HepG2 (cell line): ENCODE results near the gene EIF4H. TPM values are rescaled to one million over a fixed set of nuclear protein-coding genes. Genes with fewer than 3 reads are reported as not detected.

Experiments
- ATAC-seq: fragments of 200-7000 bp; cut with Tn5 transposase; 3 replicates; pipeline ENCODE4 v1.9.1; 2020; ENCODE audit warnings: mild to moderate bottlenecking, moderate library complexity
- BruUV-seq: library from RNA; stranded (reverse); fragments of 400-500 nt; replicated peaks from 2 replicates; lab custom pipeline; 2021; lab: Mats Ljungman, UMichigan
- CTCF ChIA-PET: fragments of 300-600 bp; formaldehyde crosslinking; extraction: SDS; loops from one replicate; lab custom pipeline; 2021; ENCODE audit warnings: low total read pairs, inconsistent platforms, low intra/inter-chr PET ratio; lab: Yijun Ruan, JAX
- POLR2A ChIA-PET: fragments of 350-600 bp; sonication (Branson Sonifier 250); formaldehyde crosslinking; loops from one replicate; lab custom pipeline; 2020; ENCODE audit warnings: antibody characterized with exemption, inconsistent platforms; lab: Yijun Ruan, JAX
- DNase-seq: peaks from one replicate; pipeline ENCODE4 v3.0.0-alpha.2; 2015; ENCODE audit warnings: low spot score
- FAIRE-seq: peaks from 3 replicates; lab custom pipeline; 2011; peaks lifted over from hg19 to GRCh38; lab: Jason Lieb, UNC
- H2AFZ ChIP-seq: one replicate; pipeline ENCODE4 v1.6.1; 2011; ENCODE audit warnings: low read length, inconsistent platforms
- H3K27ac ChIP-seq: fragments of 300-600 bp; 3 replicates; pipeline ENCODE4 v1.8.0; 2011; ENCODE audit warnings: mixed run types, mild to moderate bottlenecking, mixed read lengths, low read length, inconsistent platforms; ENCODE audit not compliant: insufficient read depth; ENCODE audit errors: extremely low read length
- H3K27me3 ChIP-seq, 2 experiments: fragments of 200-600 bp in 1 of 2; 2 replicates in 1 of 2; 3 replicates in 1 of 2; pipeline versions ENCODE4 v1.6.0 to v1.8.0; 2011; ENCODE audit warnings: low read length in 2 of 2, mild to moderate bottlenecking in 2 of 2, moderate library complexity in 2 of 2, inconsistent platforms in 1 of 2; ENCODE audit not compliant: insufficient read depth in 2 of 2, control insufficient read depth in 1 of 2
- H3K36me3 ChIP-seq, 2 experiments: fragments of 200-600 bp in 1 of 2; replicated peaks in 1 of 2; 2 replicates in 1 of 2; 3 replicates in 1 of 2; pipeline versions ENCODE4 v1.5.1 to v1.8.0; 2011; ENCODE audit warnings: low read length in 2 of 2, inconsistent platforms in 1 of 2; ENCODE audit not compliant: insufficient read depth in 2 of 2, control insufficient read depth in 1 of 2
- H3K4me1 ChIP-seq: 2 replicates; pipeline ENCODE4 v1.5.1; 2012; ENCODE audit warnings: low read length, inconsistent platforms; ENCODE audit not compliant: insufficient read depth
- H3K4me2 ChIP-seq: 2 replicates; pipeline ENCODE4 v1.6.0; 2011; ENCODE audit warnings: low read depth, low read length, inconsistent platforms
- H3K4me3 ChIP-seq, 3 experiments: fragments of 200-600 bp in 1 of 3; sonication (generic), shearing (Covaris generic) in 1 of 3; replicated peaks in 1 of 3; 2 replicates each; pipeline ENCODE4 v1.5.1; 2011 to 2016; ENCODE audit warnings: low read length in 3 of 3, inconsistent platforms in 2 of 3, low read depth in 2 of 3, mild to moderate bottlenecking in 2 of 3, control low read depth in 1 of 3, mixed read lengths in 1 of 3; ENCODE audit not compliant: insufficient read depth in 1 of 3
- H3K79me2 ChIP-seq: one replicate; pipeline ENCODE4 v1.6.1; 2011; ENCODE audit warnings: low read length, inconsistent platforms; ENCODE audit not compliant: insufficient read depth
- H3K9ac ChIP-seq: 2 replicates; pipeline ENCODE4 v1.6.0; 2011; ENCODE audit warnings: mild to moderate bottlenecking, low read depth, low read length, inconsistent platforms; ENCODE audit not compliant: insufficient read depth
- H3K9me3 ChIP-seq: 2 replicates; pipeline ENCODE4 v1.5.1; 2012; ENCODE audit warnings: mild to moderate bottlenecking, low read length
- H4K20me1 ChIP-seq: 2 replicates; pipeline ENCODE4 v1.6.0; 2011; ENCODE audit warnings: inconsistent platforms, mild to moderate bottlenecking, low read length, moderate library complexity; ENCODE audit not compliant: insufficient read depth
- CBFB ChIP-seq: sonication (generic); formaldehyde crosslinking; IDR thresholded peaks from 2 replicates; pipeline ENCODE4 v1.4.0; 2020; ENCODE audit warnings: missing genetic modification reagents
- ELK4 ChIP-seq: sonication (generic); formaldehyde crosslinking; IDR thresholded peaks from 2 replicates; pipeline ENCODE4 v1.9.0; 2021; ENCODE audit warnings: missing genetic modification reagents, borderline replicate concordance
- HOXA9 ChIP-seq: sonication (generic); formaldehyde crosslinking; IDR thresholded peaks from 2 replicates; pipeline ENCODE4 v1.8.1; 2022; ENCODE audit warnings: missing genetic modification reagents, mild to moderate bottlenecking, moderate library complexity, borderline replicate concordance
- RAD21 ChIP-seq: fragments of 450-650 bp; formaldehyde crosslinking; IDR thresholded peaks from 2 replicates; pipeline ENCODE4 v1.5.0; 2020; ENCODE audit warnings: mild to moderate bottlenecking
- RXRB ChIP-seq: IDR thresholded peaks from 2 replicates; pipeline ENCODE4 v1.6.1; 2016; ENCODE audit warnings: borderline replicate concordance, missing genetic modification reagents, missing compliant biosample characterization
- SALL2 ChIP-seq: sonication (generic); formaldehyde crosslinking; IDR thresholded peaks from 2 replicates; pipeline ENCODE4 v1.8.1; 2023; ENCODE audit warnings: mild to moderate bottlenecking, missing genetic modification reagents, inconsistent platforms
- ZNF224 ChIP-seq: sonication (generic); formaldehyde crosslinking; IDR thresholded peaks from 2 replicates; pipeline ENCODE4 v1.5.0; 2020; ENCODE audit warnings: mild to moderate bottlenecking, missing genetic modification reagents
- WGBS: methylation state at CpG from one replicate; pipeline ENCODE4 v1.1.6; 2017; ENCODE audit warnings: low lambda C conversion rate; 5-methylcytosine and 5-hydroxymethylcytosine counted together
- in situ Hi-C: cut with HindIII; loops from 2 replicates; pipeline ENCODE4 v1.10.0; 2017; ENCODE audit warnings: low pct_unique_long_range_greater_than_20kb; ENCODE audit not compliant: extremely low pct_ligation_motif_present
- intact Hi-C: fragments of 100-400 bp; cut with micrococcal nuclease; formaldehyde crosslinking; loops from one replicate; pipeline ENCODE4 v1.10.0; 2022; ENCODE audit not compliant: unreplicated experiment
- polyA plus RNA-seq, 8 experiments: library from polyadenylated mRNA; depleted of rRNA in 3 of 8; stranded (reverse) in 7 of 8; unstranded in 1 of 8; fragments of >200 nt; fragmentation: Illumina TruSeq in 4 of 8; extraction: Trizol in 4 of 8; gene quantifications; 2 replicates each; pipeline versions ENCODE4 v1.2.1 to v1.2.3, GENCODE V29; 2011 to 2016; ENCODE audit warnings: low read depth in 4 of 8, missing spikeins in 1 of 8, mixed read lengths in 1 of 8; ENCODE audit not compliant: insufficient read depth in 1 of 8
- total RNA-seq, 5 experiments: library from RNA; depleted of rRNA; stranded (reverse); fragments of >200 nt; fragmentation: Illumina TruSeq; extraction: Trizol; gene quantifications; 2 replicates each; pipeline ENCODE4 v1.2.3, GENCODE V29; 2016; ENCODE audit warnings: low read depth in 1 of 5

EIF4H gene
- total and polyA plus RNA-seq, 2 of the 13 experiments (the other 11 are each of a cell fraction or from before 2014, with no cell fraction given): 232 to 321 TPM

GRCh38 chr7:74138945-74139843, 35.0 kb upstream of the EIF4H start:
- intact Hi-C loops: no loop called here
- H3K79me2 ChIP-seq: no peaks in the 10 kb centered on the region
- FAIRE-seq (no peak), ATAC-seq (peak; percentile 47), DNase-seq (no peak)
- no peaks in the 10 kb centered on the region for H3K9me3 ChIP-seq
- no peaks in the 10 kb centered on the region for H4K20me1 ChIP-seq
- no peak overlapping the region for H3K9ac ChIP-seq
- CTCF ChIA-PET: no interaction called here
- in situ Hi-C loops: no loop called here
- 39% methylated on average over 16 of the region's 16 CpGs for WGBS
- H3K4me2 ChIP-seq: no peak overlapping the region
- H3K4me1 ChIP-seq: peaks cover 16% of the 10 kb centered on the region
- no peaks in the 10 kb centered on the region for H3K27me3 ChIP-seq
- H3K4me3 ChIP-seq: no peak overlapping the region
- no peak overlapping the region for H3K27ac ChIP-seq
- BruUV-seq: no TSS peak
- TF ChIP-seq HOXA9 (CRISPR knock-in tag) (no peak), SALL2 (CRISPR knock-in tag) (no peak), ZNF224 (CRISPR knock-in tag) (no peak), ELK4 (CRISPR knock-in tag) (no peak)
- H2AFZ ChIP-seq: no peak overlapping the region
- no peaks in the 10 kb centered on the region for H3K36me3 ChIP-seq
- POLR2A ChIA-PET: no interaction called here

GRCh38 chr7:74141705-74142104, 32.5 kb upstream of the EIF4H start:
- DNase-seq (no peak), ATAC-seq (no peak), FAIRE-seq (no peak)
- 5% methylated on average over 1 of the region's 1 CpG for WGBS
- H3K27me3 ChIP-seq: no peaks in the 10 kb centered on the region
- BruUV-seq: no TSS peak
- in situ Hi-C loops (no loop called here), intact Hi-C loops (no loop called here)
- H3K27ac ChIP-seq: no peak overlapping the region
- CTCF ChIA-PET: no interaction called here
- no peaks in the 10 kb centered on the region for H3K79me2 ChIP-seq
- H3K4me1 ChIP-seq: peaks cover 29% of the 10 kb centered on the region
- POLR2A ChIA-PET: interaction anchor here (0.7 to 1.0 kb wide), 2 partner anchors 23 to 31 kb away, joined by 3 to 4 read pairs; no protein-coding TSS in a partner anchor
- H4K20me1 ChIP-seq: no peaks in the 10 kb centered on the region
- peak overlapping the region; percentile 42; the same call in 1 of the 2 replicates for H3K4me2 ChIP-seq
- no peaks in the 10 kb centered on the region for H3K9me3 ChIP-seq
- peak overlapping the region; percentile 42 for H2AFZ ChIP-seq
- no peak overlapping the region for H3K4me3 ChIP-seq
- no peak overlapping the region for H3K9ac ChIP-seq
- H3K36me3 ChIP-seq: no peaks in the 10 kb centered on the region
- TF ChIP-seq RXRB (peak; percentile 51; the same call in 1 of the 2 replicates), RAD21 (no peak), CBFB (CRISPR knock-in tag) (no peak)
